HepG2 (cell line): ENCODE measurements around the gene SRGAP2. TPM values are rescaled to one million over a fixed set of nuclear protein-coding genes. Genes with fewer than 3 reads are reported as not detected.
"Not testable (repeated sequence)": the region's sequence is repeated elsewhere in the genome, so short reads cannot be mapped to it uniquely, and the experiment has no call there.

Experiments used
- ATAC-seq: fragments of 200-7000 bp; cut with Tn5 transposase; 3 replicates; pipeline ENCODE4 v1.9.1; 2020; ENCODE audit warnings: mild to moderate bottlenecking, moderate library complexity
- BruUV-seq: library from RNA; stranded (reverse); fragments of 400-500 nt; replicated peaks from 2 replicates; lab custom pipeline; 2021; lab: Mats Ljungman, UMichigan
- CTCF ChIA-PET: fragments of 300-600 bp; formaldehyde crosslinking; extraction: SDS; loops from one replicate; lab custom pipeline; 2021; ENCODE audit warnings: low total read pairs, inconsistent platforms, low intra/inter-chr PET ratio; lab: Yijun Ruan, JAX
- POLR2A ChIA-PET: fragments of 350-600 bp; sonication (Branson Sonifier 250); formaldehyde crosslinking; loops from one replicate; lab custom pipeline; 2020; ENCODE audit warnings: antibody characterized with exemption, inconsistent platforms; lab: Yijun Ruan, JAX
- DNase-seq: peaks from one replicate; pipeline ENCODE4 v3.0.0-alpha.2; 2015; ENCODE audit warnings: low spot score
- FAIRE-seq: peaks from 3 replicates; lab custom pipeline; 2011; peaks lifted over from hg19 to GRCh38; lab: Jason Lieb, UNC
- H2AFZ ChIP-seq: one replicate; pipeline ENCODE4 v1.6.1; 2011; ENCODE audit warnings: low read length, inconsistent platforms
- H3K27ac ChIP-seq: fragments of 300-600 bp; 3 replicates; pipeline ENCODE4 v1.8.0; 2011; ENCODE audit warnings: mixed run types, mild to moderate bottlenecking, mixed read lengths, low read length, inconsistent platforms; ENCODE audit not compliant: insufficient read depth; ENCODE audit errors: extremely low read length
- H3K27me3 ChIP-seq, 2 experiments: fragments of 200-600 bp in 1 of 2; 2 replicates in 1 of 2; 3 replicates in 1 of 2; pipeline versions ENCODE4 v1.6.0 to v1.8.0; 2011; ENCODE audit warnings: low read length in 2 of 2, mild to moderate bottlenecking in 2 of 2, moderate library complexity in 2 of 2, inconsistent platforms in 1 of 2; ENCODE audit not compliant: insufficient read depth in 2 of 2, control insufficient read depth in 1 of 2
- H3K36me3 ChIP-seq, 2 experiments: fragments of 200-600 bp in 1 of 2; replicated peaks in 1 of 2; 2 replicates in 1 of 2; 3 replicates in 1 of 2; pipeline versions ENCODE4 v1.5.1 to v1.8.0; 2011; ENCODE audit warnings: low read length in 2 of 2, inconsistent platforms in 1 of 2; ENCODE audit not compliant: insufficient read depth in 2 of 2, control insufficient read depth in 1 of 2
- H3K4me1 ChIP-seq: 2 replicates; pipeline ENCODE4 v1.5.1; 2012; ENCODE audit warnings: low read length, inconsistent platforms; ENCODE audit not compliant: insufficient read depth
- H3K4me2 ChIP-seq: 2 replicates; pipeline ENCODE4 v1.6.0; 2011; ENCODE audit warnings: low read depth, low read length, inconsistent platforms
- H3K4me3 ChIP-seq, 3 experiments: fragments of 200-600 bp in 1 of 3; sonication (generic), shearing (Covaris generic) in 1 of 3; replicated peaks in 1 of 3; 2 replicates each; pipeline ENCODE4 v1.5.1; 2011 to 2016; ENCODE audit warnings: low read length in 3 of 3, inconsistent platforms in 2 of 3, low read depth in 2 of 3, mild to moderate bottlenecking in 2 of 3, control low read depth in 1 of 3, mixed read lengths in 1 of 3; ENCODE audit not compliant: insufficient read depth in 1 of 3
- H3K79me2 ChIP-seq: one replicate; pipeline ENCODE4 v1.6.1; 2011; ENCODE audit warnings: low read length, inconsistent platforms; ENCODE audit not compliant: insufficient read depth
- H3K9ac ChIP-seq: 2 replicates; pipeline ENCODE4 v1.6.0; 2011; ENCODE audit warnings: mild to moderate bottlenecking, low read depth, low read length, inconsistent platforms; ENCODE audit not compliant: insufficient read depth
- H3K9me3 ChIP-seq: 2 replicates; pipeline ENCODE4 v1.5.1; 2012; ENCODE audit warnings: mild to moderate bottlenecking, low read length
- H4K20me1 ChIP-seq: 2 replicates; pipeline ENCODE4 v1.6.0; 2011; ENCODE audit warnings: inconsistent platforms, mild to moderate bottlenecking, low read length, moderate library complexity; ENCODE audit not compliant: insufficient read depth
- UBTF ChIP-seq: sonication (generic); formaldehyde crosslinking; IDR thresholded peaks from 2 replicates; pipeline ENCODE4 v1.4.0; 2020; ENCODE audit warnings: mild to moderate bottlenecking, missing genetic modification reagents
- ZNF687 ChIP-seq: sonication (generic); formaldehyde crosslinking; IDR thresholded peaks from 2 replicates; pipeline ENCODE4 v1.5.1; 2020; ENCODE audit warnings: mild to moderate bottlenecking, missing genetic modification reagents, moderate library complexity
- WGBS: methylation state at CpG from one replicate; pipeline ENCODE4 v1.1.6; 2017; ENCODE audit warnings: low lambda C conversion rate; 5-methylcytosine and 5-hydroxymethylcytosine counted together
- in situ Hi-C: cut with HindIII; loops from 2 replicates; pipeline ENCODE4 v1.10.0; 2017; ENCODE audit warnings: low pct_unique_long_range_greater_than_20kb; ENCODE audit not compliant: extremely low pct_ligation_motif_present
- intact Hi-C: fragments of 100-400 bp; cut with micrococcal nuclease; formaldehyde crosslinking; loops from one replicate; pipeline ENCODE4 v1.10.0; 2022; ENCODE audit not compliant: unreplicated experiment
- polyA plus RNA-seq, 8 experiments: library from polyadenylated mRNA; depleted of rRNA in 3 of 8; stranded (reverse) in 7 of 8; unstranded in 1 of 8; fragments of >200 nt; fragmentation: Illumina TruSeq in 4 of 8; extraction: Trizol in 4 of 8; gene quantifications; 2 replicates each; pipeline versions ENCODE4 v1.2.1 to v1.2.3, GENCODE V29; 2011 to 2016; ENCODE audit warnings: low read depth in 4 of 8, missing spikeins in 1 of 8, mixed read lengths in 1 of 8; ENCODE audit not compliant: insufficient read depth in 1 of 8
- total RNA-seq, 5 experiments: library from RNA; depleted of rRNA; stranded (reverse); fragments of >200 nt; fragmentation: Illumina TruSeq; extraction: Trizol; gene quantifications; 2 replicates each; pipeline ENCODE4 v1.2.3, GENCODE V29; 2016; ENCODE audit warnings: low read depth in 1 of 5

SRGAP2 gene
- total and polyA plus RNA-seq, 2 of the 13 experiments (the other 11 are each of a cell fraction or from before 2014, with no cell fraction given) = 11.5 to 24.0 TPM

- H3K4me1 ChIP-seq, H2AFZ ChIP-seq, H3K27ac ChIP-seq, H3K27me3 ChIP-seq, H4K20me1 ChIP-seq, BruUV-seq, H3K79me2 ChIP-seq, FAIRE-seq, intact Hi-C loops, in situ Hi-C loops, H3K36me3 ChIP-seq, H3K9me3 ChIP-seq, POLR2A ChIA-PET: not testable (repeated sequence)
- 0 out of 2 replicates have a peak overlapping the region, but pooled peaks have one; percentile 23 for H3K4me2 ChIP-seq
- peak overlapping the region; percentile 46; the same call in 1 of the 2 replicates for H3K9ac ChIP-seq
- H3K4me3 ChIP-seq = peak overlapping the region in 2 of 3 experiments; percentile 54 to 60; a peak in 5 of 6 replicates
- TF ChIP-seq ZNF687 (peak; percentile 12; the same call in 1 of the 2 replicates), UBTF (peak; percentile 43; the same call in 1 of the 2 replicates)
- TF ChIP-seq, all 625 proteins: peak for 2; not testable (repeated sequence) for 623
- peak; percentile 0 for DNase-seq
- CTCF ChIA-PET, ATAC-seq: not testable (repeated sequence)
- 0% methylated on average over 4 of the region's 25 CpGs for WGBS
Measured at GRCh38 chr1:206204871-206205270, 1.5 kb downstream of the SRGAP2 start.

GRCh38 chr1:206205569-206205968 is 2.2 kb downstream of the SRGAP2 start:
- Histone ChIP-seq H3K4me3 (peak overlapping the region in 2 of 3 experiments; percentile 33 to 47; a peak in 4 of 6 replicates), H3K4me2 (0 out of 2 replicates have a peak overlapping the region, but pooled peaks have one; percentile 39)
- H3K4me1 ChIP-seq, H3K27me3 ChIP-seq, FAIRE-seq, H3K27ac ChIP-seq, ATAC-seq, intact Hi-C loops, BruUV-seq, H3K9me3 ChIP-seq, in situ Hi-C loops, POLR2A ChIA-PET, H4K20me1 ChIP-seq, H3K9ac ChIP-seq, DNase-seq, H3K79me2 ChIP-seq, H2AFZ ChIP-seq, H3K36me3 ChIP-seq, CTCF ChIA-PET: not testable (repeated sequence)
- WGBS = no CpG with 5 or more reads among the region's 31 CpGs

- POLR2A ChIA-PET, H3K9me3 ChIP-seq, in situ Hi-C loops, CTCF ChIA-PET, H3K27ac ChIP-seq, BruUV-seq, H2AFZ ChIP-seq, H3K9ac ChIP-seq, DNase-seq, H3K4me2 ChIP-seq, H3K27me3 ChIP-seq, intact Hi-C loops, FAIRE-seq, ATAC-seq, H3K36me3 ChIP-seq, H3K4me1 ChIP-seq, H3K4me3 ChIP-seq, H4K20me1 ChIP-seq, H3K79me2 ChIP-seq: not testable (repeated sequence)
- WGBS = no CpG with 5 or more reads among the region's 1 CpG
Measured at GRCh38 chr1:206210802-206211201, 7.5 kb downstream of the SRGAP2 start.
